NOMO-1 treated with dmso at 0.1 percent for 144 hours (cell line): ENCODE data around the gene ATP11A.
"Not testable (repeated sequence)": the region's sequence is repeated elsewhere in the genome, so short reads cannot be mapped to it uniquely, and the experiment has no call there.

ENCODE experiments used
- DNase-seq: peaks from one replicate; lab custom pipeline; 2025; ENCODE audit not compliant: unreplicated experiment; lab: John Stamatoyannopoulos, UW

ATP11A gene

GRCh38 chr13:112669881-112670499 is 19.8 kb upstream of the ATP11A start:
- no peak for DNase-seq

GRCh38 chr13:112670864-112671263 is 19.0 kb upstream of the ATP11A start:
- DNase-seq, result no peak

GRCh38 chr13:112671359-112671758 is 18.5 kb upstream of the ATP11A start:
- DNase-seq, result no peak

- DNase-seq, result no peak
Measured at GRCh38 chr13:112672651-112673284, 17.1 kb upstream of the ATP11A start.

- no peak for DNase-seq
Measured at GRCh38 chr13:112674412-112675365, 15.1 kb upstream of the ATP11A start.

- DNase-seq, result no peak
Measured at GRCh38 chr13:112675366-112675756, 14.5 kb upstream of the ATP11A start.

GRCh38 chr13:112677421-112677962 is 12.3 kb upstream of the ATP11A start:
- DNase-seq, result not testable (repeated sequence)

- DNase-seq, result no peak
Measured at GRCh38 chr13:112679381-112679780, 10.5 kb upstream of the ATP11A start.

- no peak for DNase-seq
Measured at GRCh38 chr13:112679932-112680677, 9.7 kb upstream of the ATP11A start.

GRCh38 chr13:112680741-112681360 is 9.0 kb upstream of the ATP11A start:
- no peak for DNase-seq

GRCh38 chr13:112683581-112683980 is 6.3 kb upstream of the ATP11A start:
- no peak for DNase-seq

GRCh38 chr13:112684071-112684845 is 5.6 kb upstream of the ATP11A start:
- DNase-seq, result no peak

GRCh38 chr13:112685189-112685805 is 4.5 kb upstream of the ATP11A start:
- not testable (repeated sequence) for DNase-seq

- DNase-seq, result no peak
Measured at GRCh38 chr13:112685896-112686295, 3.9 kb upstream of the ATP11A start.

- DNase-seq, result no peak
Measured at GRCh38 chr13:112686364-112686763, 3.5 kb upstream of the ATP11A start.

GRCh38 chr13:112686987-112687386 is 2.9 kb upstream of the ATP11A start:
- DNase-seq, result no peak

GRCh38 chr13:112687836-112688559 is 1.8 kb upstream of the ATP11A start:
- DNase-seq, result no peak

GRCh38 chr13:112688560-112689302 is 1.1 kb upstream of the ATP11A start:
- DNase-seq, result no peak
